ENCODE data around the gene DDX21. TPM values are rescaled to one million over a fixed set of nuclear protein-coding genes. Genes with fewer than 3 reads are reported as not detected.
"Not testable (repeated sequence)": the region's sequence is repeated elsewhere in the genome, so short reads cannot be mapped to it uniquely, and the experiment has no call there.

The DDX21 gene
- total RNA-seq, 2 donors from 2014 or later, result 32.1 to 122 TPM

- no peaks in the 10 kb centered on the region for H3K4me1 ChIP-seq (ENCODE audit: control insufficient read depth in 1 of 2, low read depth in 2 of 2)
- no peak overlapping the region for H3K27ac ChIP-seq
- H3K9me3 ChIP-seq, result no peaks in the 10 kb centered on the region
- H3K4me3 ChIP-seq, result no peak overlapping the region
- ATAC-seq (ENCODE audit: insufficient number of reproducible peaks, low FRiP score, low read depth) (no peak), DNase-seq (ENCODE audit: low spot score) (no peak)
- TF ChIP-seq CTCF (IDR thresholded peaks at IDR 0.05), result no peak
- no peaks in the 10 kb centered on the region for H3K27me3 ChIP-seq (replicated peaks; ENCODE audit: insufficient read depth)
- H3K36me3 ChIP-seq, result peaks cover 79% of the 10 kb centered on the region
These were observed 18.0 kb downstream of the DDX21 start for GRCh38 chr10:68973975-68974374.

- not testable (repeated sequence) for H3K4me3 ChIP-seq; H3K9me3 ChIP-seq; H3K27me3 ChIP-seq (replicated peaks; ENCODE audit: insufficient read depth); DNase-seq (ENCODE audit: low spot score); ATAC-seq (ENCODE audit: insufficient number of reproducible peaks, low FRiP score, low read depth); H3K27ac ChIP-seq; H3K4me1 ChIP-seq (ENCODE audit: control insufficient read depth in 1 of 2, low read depth in 2 of 2)
- peaks cover 75% of the 10 kb centered on the region for H3K36me3 ChIP-seq
These were observed 20.0 kb downstream of the DDX21 start for GRCh38 chr10:68975936-68976473.

- ATAC-seq (ENCODE audit: insufficient number of reproducible peaks, low FRiP score, low read depth); H3K4me1 ChIP-seq (ENCODE audit: control insufficient read depth in 1 of 2, low read depth in 2 of 2); DNase-seq (ENCODE audit: low spot score); H3K27me3 ChIP-seq (replicated peaks; ENCODE audit: insufficient read depth); H3K9me3 ChIP-seq; H3K4me3 ChIP-seq; H3K27ac ChIP-seq: not testable (repeated sequence)
- peaks cover 50% of the 10 kb centered on the region for H3K36me3 ChIP-seq
These were observed 23.8 kb downstream of the DDX21 start for GRCh38 chr10:68979738-68980137.

GRCh38 chr10:68981074-68981473, 25.1 kb downstream of the DDX21 start:
- Histone ChIP-seq H3K4me3 (no peak overlapping the region), H3K27ac (no peak overlapping the region), H3K27me3 (replicated peaks; ENCODE audit: insufficient read depth) (no peaks in the 10 kb centered on the region), H3K9me3 (no peaks in the 10 kb centered on the region), H3K36me3 (peaks cover 41% of the 10 kb centered on the region), H3K4me1 (ENCODE audit: control insufficient read depth in 1 of 2, low read depth in 2 of 2) (no peaks in the 10 kb centered on the region)
- DNase-seq (ENCODE audit: low spot score) (no peak), ATAC-seq (ENCODE audit: insufficient number of reproducible peaks, low FRiP score, low read depth) (no peak)
- TF ChIP-seq CTCF (IDR thresholded peaks at IDR 0.05), result no peak

- Histone ChIP-seq H3K9me3 (no peaks in the 10 kb centered on the region), H3K4me1 (ENCODE audit: control insufficient read depth in 1 of 2, low read depth in 2 of 2) (no peaks in the 10 kb centered on the region), H3K27me3 (replicated peaks; ENCODE audit: insufficient read depth) (no peaks in the 10 kb centered on the region), H3K36me3 (peaks cover 41% of the 10 kb centered on the region), H3K4me3 (no peak overlapping the region), H3K27ac (no peak overlapping the region)
- TF ChIP-seq CTCF (IDR thresholded peaks at IDR 0.05), result no peak
- DNase-seq (ENCODE audit: low spot score) (no peak), ATAC-seq (ENCODE audit: insufficient number of reproducible peaks, low FRiP score, low read depth) (no peak)
These were observed 26.4 kb downstream of the DDX21 start for GRCh38 chr10:68982389-68982788.

GRCh38 chr10:68987611-68988010, 31.6 kb downstream of the DDX21 start:
- Histone ChIP-seq H3K4me3 (peak overlapping the region; percentile 92), H3K9me3 (no peaks in the 10 kb centered on the region), H3K27ac (no peak overlapping the region), H3K27me3 (replicated peaks; ENCODE audit: insufficient read depth) (no peaks in the 10 kb centered on the region), H3K36me3 (peaks cover 2% of the 10 kb centered on the region), H3K4me1 (ENCODE audit: control insufficient read depth in 1 of 2, low read depth in 2 of 2) (peaks cover 18 to 38% of the 10 kb centered on the region in 2 donors)
- ATAC-seq (ENCODE audit: insufficient number of reproducible peaks, low FRiP score, low read depth), result no peak
- no peak for DNase-seq (ENCODE audit: low spot score)
- TF ChIP-seq CTCF (IDR thresholded peaks at IDR 0.05), result no peak

All from thoracic aorta (tissue), 2 donors.